HL-60 (cell line): ENCODE data around the gene SYTL3.

Experiments used
- DNase-seq, 2 experiments: peaks; one replicate each; pipeline ENCODE4 v3.0.0-alpha.2; 2010 to 2020; ENCODE audit warnings: low read depth in 1 of 2, low spot score in 1 of 2
- H3K27ac ChIP-seq: fragments of 250-450 bp; sonication (Bioruptor Pico); replicated peaks from 2 replicates; pipeline ENCODE4 v1.5.1; 2020; ENCODE audit warnings: mild to moderate bottlenecking, moderate library complexity
- H3K27me3 ChIP-seq: fragments of 250-450 bp; sonication (Bioruptor Pico); 2 replicates; pipeline ENCODE4 v1.5.1; 2021; ENCODE audit warnings: mild to moderate bottlenecking, moderate library complexity; ENCODE audit not compliant: insufficient read depth, poor library complexity, severe bottlenecking
- H3K4me3 ChIP-seq: replicated peaks from 2 replicates; pipeline ENCODE4 v1.5.1; 2011; ENCODE audit warnings: mild to moderate bottlenecking, control low read depth, low read length; ENCODE audit not compliant: insufficient read depth
- GABPA ChIP-seq: IDR thresholded peaks from 2 replicates; pipeline ENCODE4 v1.6.1; 2012; ENCODE audit warnings: low read depth
- POLR2AphosphoS5 ChIP-seq: IDR thresholded peaks from 2 replicates; pipeline ENCODE4 v1.6.1; 2012; ENCODE audit warnings: low read depth
- REST ChIP-seq: IDR thresholded peaks from 2 replicates; pipeline ENCODE4 v1.6.1; 2012; ENCODE audit warnings: low read depth; ENCODE audit not compliant: insufficient replicate concordance
- SPI1 ChIP-seq: IDR thresholded peaks from 2 replicates; pipeline ENCODE4 v1.6.1; 2012; ENCODE audit warnings: low read depth, mild to moderate bottlenecking, borderline replicate concordance
- TF ChIP-seq, protein P1 (sequence below): IDR thresholded peaks from one replicate; pipeline ENCODE4 v1.5.1; 2011; ENCODE audit warnings: low read length, control low read depth, inconsistent platforms; ENCODE audit not compliant: insufficient read depth

SYTL3 gene

DNA sequence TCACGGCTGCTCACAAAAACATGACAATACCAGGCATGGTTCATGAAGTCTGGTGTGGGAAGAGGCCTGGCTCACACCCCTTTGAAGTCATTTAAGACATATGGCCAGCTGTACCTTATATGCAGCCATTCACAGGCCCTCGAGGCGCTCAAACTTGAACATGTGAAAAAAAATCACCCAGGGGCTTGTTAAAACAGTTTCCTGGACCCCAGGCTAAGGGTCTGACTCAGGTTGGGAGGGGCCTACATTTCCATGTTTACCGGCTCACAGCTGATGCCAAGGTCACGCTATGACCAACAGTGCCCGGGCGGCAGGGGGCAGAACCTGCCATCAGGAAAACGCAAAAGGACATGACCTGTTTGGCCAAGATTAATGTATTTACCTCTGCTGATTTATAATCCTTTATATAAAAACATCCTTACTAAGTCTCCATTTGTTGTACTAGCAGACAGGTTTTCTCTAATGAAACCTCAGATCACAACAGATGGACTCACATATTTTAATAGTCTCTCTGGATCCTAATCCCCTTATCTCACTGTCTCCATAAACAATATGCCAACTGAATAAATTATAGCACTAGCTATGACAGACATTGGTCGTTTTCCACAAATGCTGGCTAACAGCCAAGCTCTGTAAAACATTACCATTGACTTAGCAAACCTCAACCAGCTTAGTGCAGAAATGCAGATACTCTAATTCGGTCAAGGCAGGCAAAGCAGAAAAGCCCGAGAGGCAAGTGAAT, 149.4 kb downstream of the SYTL3 start:
- Histone ChIP-seq H3K27ac (no peak overlapping the region), H3K27me3 (no peaks in the 10 kb centered on the region), H3K4me3 (no peak overlapping the region)
- TF ChIP-seq GABPA (no peak), SPI1 (no peak), POLR2AphosphoS5 (no peak), REST (no peak)
- TF ChIP-seq, protein P1, sequence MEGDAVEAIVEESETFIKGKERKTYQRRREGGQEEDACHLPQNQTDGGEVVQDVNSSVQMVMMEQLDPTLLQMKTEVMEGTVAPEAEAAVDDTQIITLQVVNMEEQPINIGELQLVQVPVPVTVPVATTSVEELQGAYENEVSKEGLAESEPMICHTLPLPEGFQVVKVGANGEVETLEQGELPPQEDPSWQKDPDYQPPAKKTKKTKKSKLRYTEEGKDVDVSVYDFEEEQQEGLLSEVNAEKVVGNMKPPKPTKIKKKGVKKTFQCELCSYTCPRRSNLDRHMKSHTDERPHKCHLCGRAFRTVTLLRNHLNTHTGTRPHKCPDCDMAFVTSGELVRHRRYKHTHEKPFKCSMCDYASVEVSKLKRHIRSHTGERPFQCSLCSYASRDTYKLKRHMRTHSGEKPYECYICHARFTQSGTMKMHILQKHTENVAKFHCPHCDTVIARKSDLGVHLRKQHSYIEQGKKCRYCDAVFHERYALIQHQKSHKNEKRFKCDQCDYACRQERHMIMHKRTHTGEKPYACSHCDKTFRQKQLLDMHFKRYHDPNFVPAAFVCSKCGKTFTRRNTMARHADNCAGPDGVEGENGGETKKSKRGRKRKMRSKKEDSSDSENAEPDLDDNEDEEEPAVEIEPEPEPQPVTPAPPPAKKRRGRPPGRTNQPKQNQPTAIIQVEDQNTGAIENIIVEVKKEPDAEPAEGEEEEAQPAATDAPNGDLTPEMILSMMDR = no peak
- no peak for DNase-seq

DNA sequence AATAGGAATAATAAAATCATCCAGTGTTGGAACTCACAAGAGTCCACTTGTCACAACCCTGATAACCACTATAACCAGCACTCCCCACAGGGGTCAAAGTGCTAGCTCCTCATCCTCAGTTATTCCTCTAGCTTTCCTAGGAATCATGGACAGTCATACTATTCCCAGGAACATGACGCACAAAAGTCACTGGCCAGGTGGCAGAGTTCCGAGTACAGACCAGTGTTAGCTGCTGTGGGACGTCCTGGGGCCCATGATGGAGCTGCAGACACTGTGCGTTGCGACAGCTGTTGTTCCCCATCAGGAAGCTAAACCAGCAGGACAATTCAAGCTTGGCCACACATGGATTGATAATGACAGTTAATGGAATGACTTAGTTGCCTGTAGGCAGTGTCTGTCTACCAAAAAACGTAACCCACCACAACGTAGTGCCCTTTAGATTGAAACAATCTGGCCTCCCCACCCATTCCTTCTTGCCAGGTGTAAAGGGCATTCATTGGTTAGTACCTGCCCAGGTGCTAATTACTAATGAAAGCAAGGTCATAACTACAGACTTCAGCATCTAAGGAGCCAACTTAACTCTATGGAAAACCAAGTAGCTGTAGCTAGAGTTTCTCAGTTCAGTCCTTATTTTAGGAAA, 151.9 kb downstream of the SYTL3 start:
- no peak for DNase-seq
- H3K27me3 ChIP-seq = no peaks in the 10 kb centered on the region

More for the DNA sequence above, 151.9 kb downstream of the SYTL3 start:
- Histone ChIP-seq H3K4me3 (no peak overlapping the region), H3K27ac (no peak overlapping the region)
- TF ChIP-seq, protein P1 = no peak
- TF ChIP-seq POLR2AphosphoS5 (no peak), SPI1 (no peak), REST (no peak), GABPA (no peak)
